NCI-H345 treated with DMSO at 0.1 percent for 48 hours (cell line): ENCODE results near the gene PTPA.
A peak's percentile ranks its signal among the peaks of the same experiment; 100 is the strongest.
"Not testable (repeated sequence)": the region's sequence is repeated elsewhere in the genome, so short reads cannot be mapped to it uniquely, and the experiment has no call there.

Experiments used
- DNase-seq: peaks from one replicate; lab custom pipeline; 2025; ENCODE audit not compliant: unreplicated experiment; lab: John Stamatoyannopoulos, UW

The PTPA gene

GRCh38 chr9:129175825-129176633, 64.8 kb downstream of the PTPA start:
- DNase-seq: peak; percentile 39

DNA sequence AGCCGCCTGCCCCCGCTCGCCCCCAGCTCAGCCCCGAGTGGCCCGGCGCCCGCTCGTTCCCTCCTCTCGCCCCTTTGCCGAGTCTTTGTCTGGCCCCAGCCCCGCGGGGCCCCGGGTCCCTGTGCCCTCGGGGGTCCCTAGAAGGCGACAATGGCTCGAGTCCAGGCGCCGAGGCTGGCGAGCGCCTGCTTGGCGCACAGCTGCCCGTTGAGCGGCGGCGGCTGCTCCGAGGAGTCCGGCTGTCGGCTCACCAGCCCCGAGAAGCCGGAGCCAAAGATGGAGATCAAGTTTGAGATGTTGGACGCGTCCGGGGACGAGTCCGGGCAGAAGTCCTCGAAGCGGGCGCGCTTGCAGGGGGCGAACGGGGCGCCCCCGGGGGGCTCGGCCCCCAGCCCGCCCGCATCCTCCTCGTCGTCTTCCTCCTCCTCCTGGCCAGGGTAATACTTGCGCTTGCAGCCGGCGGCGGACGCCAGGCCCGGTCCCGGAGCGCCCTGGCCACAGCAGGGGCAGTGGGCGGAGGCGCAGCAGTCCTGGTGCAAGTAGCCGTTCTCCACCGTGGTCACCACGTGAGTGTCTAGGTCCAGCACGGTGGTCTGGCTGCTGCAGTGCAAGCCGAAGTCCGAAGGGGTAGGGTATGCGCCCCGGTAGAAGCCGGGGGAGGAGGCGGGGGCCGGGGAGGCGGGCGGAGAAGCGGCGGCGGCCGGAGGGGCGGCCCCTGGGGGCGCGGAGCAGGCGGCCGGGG, 65.7 kb downstream of the PTPA start:
- no peak for DNase-seq

DNA sequence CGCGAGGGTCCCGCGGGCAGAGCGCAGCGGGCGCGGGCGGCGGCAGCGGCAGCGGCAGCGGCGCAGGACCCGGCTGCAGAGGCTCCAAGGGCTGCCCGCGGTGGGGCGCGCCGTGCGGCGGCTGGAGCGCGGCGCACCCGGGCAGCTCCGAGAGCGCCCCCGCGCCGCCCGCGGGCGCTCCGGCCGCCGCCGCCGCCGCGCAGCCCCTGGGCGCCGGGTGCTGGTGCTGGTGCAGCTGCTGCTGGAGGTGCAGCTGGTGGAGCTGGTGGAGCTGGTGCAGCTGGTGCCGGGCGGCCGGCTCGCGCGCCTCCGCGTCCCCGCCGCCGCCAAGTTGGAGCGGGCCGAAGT, 66.2 kb downstream of the PTPA start:
- DNase-seq: no peak

- peak; percentile 90 for DNase-seq
Observed at GRCh38 chr9:129177791-129178567, 66.8 kb downstream of the PTPA start, which contains the start of gene IER5L. IER5L (minus strand) TSS chr9:129178261; CDS start chr9:129178052, 209 bp downstream.

- DNase-seq: peak; percentile 76
Observed at GRCh38 chr9:129178568-129179382, 67.6 kb downstream of the PTPA start.

GRCh38 chr9:129181246-129181645, 70.0 kb downstream of the PTPA start:
- no peak for DNase-seq

DNA sequence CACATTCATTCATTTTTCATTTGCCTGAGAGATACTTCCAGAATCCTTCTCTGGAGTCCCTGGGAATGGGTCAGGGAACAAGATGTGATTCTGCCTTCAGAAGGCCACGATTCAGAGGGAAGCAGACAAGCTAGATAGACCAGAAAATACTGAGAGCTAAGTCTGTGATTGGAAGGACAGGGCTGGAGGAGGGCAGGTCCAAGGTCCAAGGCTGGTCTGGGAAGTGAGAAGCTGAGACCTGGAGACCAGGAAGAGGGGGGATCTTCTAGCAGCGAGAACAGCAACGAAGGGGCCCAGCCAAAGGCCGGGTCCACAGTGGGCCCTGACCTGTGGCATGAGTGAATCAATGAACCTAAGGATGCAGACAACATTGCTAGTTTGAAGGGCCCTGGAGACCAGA, 70.9 kb downstream of the PTPA start:
- no peak for DNase-seq

- DNase-seq: no peak
Observed at GRCh38 chr9:129182625-129183494, 71.6 kb downstream of the PTPA start.

DNA sequence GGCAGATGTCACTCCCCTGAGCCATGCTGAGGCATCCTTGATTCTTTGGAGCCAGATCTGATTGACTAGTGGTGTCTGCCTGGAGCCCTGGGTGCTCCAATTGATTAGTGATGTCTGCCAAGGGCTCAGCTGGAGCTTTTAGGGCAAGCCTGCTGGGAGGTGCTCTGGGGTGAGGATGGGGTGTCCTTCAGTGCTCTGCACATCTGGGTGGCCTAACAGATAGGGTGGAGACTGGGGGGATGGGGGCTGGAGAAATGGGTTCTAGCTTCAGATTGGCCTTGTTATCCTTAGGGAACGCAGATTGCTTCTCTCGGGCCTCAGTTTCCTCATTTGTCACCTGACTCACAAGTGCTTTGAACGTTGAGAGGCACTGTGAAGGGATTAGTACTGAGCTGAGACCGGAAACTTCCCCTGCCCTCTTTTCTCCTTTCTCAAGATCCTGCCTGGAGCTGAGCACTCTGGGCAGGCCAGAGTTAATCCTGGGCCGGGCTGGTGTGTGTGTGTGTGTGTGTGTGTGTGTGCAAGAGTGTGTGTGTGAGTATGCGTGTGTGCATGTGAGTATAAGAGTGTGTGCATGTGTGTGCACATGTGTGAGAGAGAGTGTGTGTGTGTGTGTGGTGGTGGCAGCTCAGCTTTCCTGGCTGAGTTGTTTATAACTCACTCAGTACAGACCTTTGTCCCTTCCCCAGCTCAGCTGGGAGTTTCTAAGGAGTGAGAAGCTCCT, 72.4 kb downstream of the PTPA start:
- DNase-seq: no peak

DNA sequence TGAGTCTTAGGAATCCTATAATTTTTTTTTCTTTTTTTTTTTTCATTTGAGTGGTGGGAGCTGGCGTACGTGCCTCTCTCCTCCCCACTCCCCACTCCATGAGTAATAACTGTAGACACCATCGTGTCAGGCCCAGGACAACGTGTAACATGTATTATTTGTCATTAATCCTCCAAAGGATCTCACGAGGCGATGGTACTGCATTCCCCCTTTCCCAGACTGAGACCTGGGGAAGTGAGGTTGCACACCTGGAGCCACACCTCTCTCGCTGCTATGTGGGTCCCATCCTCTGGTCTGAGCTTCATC, 73.0 kb downstream of the PTPA start:
- DNase-seq: no peak

DNA sequence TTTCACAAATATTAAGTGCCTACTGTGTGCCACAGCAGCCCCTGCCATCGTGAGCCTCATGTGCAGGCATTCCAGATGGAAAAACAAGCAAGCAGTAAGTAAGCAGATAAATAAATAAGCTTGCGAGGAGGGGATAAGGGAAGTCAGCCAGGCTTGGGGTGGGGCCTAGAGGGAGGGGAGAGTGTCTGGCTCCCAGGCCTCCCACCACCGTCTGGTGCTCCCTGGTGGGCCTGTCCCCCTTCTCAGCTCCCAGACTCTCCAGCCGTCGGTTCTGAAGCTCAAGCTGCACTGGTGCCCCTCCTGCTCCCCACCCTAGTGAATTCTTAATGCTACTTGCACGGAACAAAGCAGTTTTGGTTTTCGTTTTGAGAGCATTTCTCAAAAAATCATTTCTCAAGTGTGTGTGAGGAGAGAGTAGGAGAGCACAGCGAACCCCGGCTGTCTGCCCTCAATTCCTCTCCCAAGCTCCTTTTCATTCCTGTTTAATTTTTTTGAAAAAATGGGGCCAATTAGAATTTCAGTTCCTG, 73.4 kb downstream of the PTPA start:
- no peak for DNase-seq

DNA sequence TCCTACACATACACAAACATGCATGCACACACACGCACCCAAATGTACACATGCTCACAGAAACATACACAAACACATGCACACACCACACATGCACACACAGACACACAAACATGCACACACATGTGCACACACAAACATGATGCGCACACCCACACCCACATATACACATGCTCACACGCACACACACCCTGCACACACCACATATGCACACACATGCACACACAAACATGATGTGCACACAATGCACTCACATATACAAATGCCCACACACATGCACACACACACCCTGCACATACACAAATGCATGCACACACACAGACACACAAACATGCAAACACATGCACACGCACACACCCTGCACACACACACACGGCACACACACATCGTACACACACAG, 74.2 kb downstream of the PTPA start:
- no peak for DNase-seq

DNA sequence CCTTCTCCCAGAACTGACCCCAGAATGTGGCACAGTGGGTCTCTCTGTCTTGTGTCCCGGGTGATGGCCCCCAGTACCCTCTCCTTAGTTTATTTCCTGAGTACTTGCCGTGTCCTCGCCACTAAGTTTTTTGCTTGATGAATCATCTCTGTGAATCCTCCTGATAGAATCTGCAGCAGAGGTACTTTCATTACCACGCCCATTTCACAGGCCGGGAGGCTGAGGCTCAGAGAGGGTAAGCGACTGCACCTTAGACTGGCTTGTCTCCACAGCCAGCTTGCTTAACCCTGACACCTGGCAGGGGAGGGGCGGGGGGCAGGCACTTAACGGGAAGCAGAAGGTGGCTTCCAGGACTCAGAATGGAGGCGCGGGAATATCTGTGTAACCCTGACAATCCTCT, 74.8 kb downstream of the PTPA start:
- no peak for DNase-seq

DNA sequence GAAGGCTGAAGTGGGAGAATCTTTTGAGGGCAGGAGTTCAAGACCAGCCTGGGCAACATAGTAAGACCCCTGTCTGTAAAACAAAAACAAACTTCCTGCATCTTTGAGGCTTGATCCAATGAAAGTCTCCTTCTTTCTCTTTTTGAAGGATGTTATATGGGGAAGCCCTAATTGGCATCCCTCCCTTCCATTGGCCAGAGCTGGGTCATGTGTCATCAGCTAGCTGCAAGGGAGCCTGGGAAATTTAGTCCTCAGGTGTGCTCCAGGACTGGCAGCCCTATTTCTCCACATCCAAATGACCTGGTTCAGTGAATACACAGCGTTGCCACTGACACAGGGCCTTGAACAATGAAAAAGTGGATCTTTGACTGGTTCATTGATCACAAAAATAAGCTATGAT, 75.8 kb downstream of the PTPA start:
- DNase-seq: no peak

- not testable (repeated sequence) for DNase-seq
Observed at GRCh38 chr9:129189971-129190370, 78.8 kb downstream of the PTPA start.

- DNase-seq: no peak
Observed at GRCh38 chr9:129191234-129191633, 80.0 kb downstream of the PTPA start.

- DNase-seq: no peak
Observed at GRCh38 chr9:129193655-129194054, 82.4 kb downstream of the PTPA start.

GRCh38 chr9:129194221-129194620, 83.0 kb downstream of the PTPA start:
- DNase-seq: no peak

GRCh38 chr9:129195606-129196005, 84.4 kb downstream of the PTPA start:
- no peak for DNase-seq
